ENCODE data around the gene FAM161B. TPM values are rescaled to one million over a fixed set of nuclear protein-coding genes. Genes with fewer than 3 reads are reported as not detected.

The FAM161B gene
- 2.3 and 2.7 TPM in 2 replicates for total RNA-seq

GRCh38 chr14:73949752-73950734, at the start of gene FAM161B, which contains the start of gene COQ6:
Gene FAM161B (minus strand): TSS chr14:73950094. CDS start chr14:73950026, 68 bp downstream.
Gene COQ6 (plus strand): TSS chr14:73950302. CDS start chr14:73950333, 31 bp downstream.

GRCh38 chr14:73886449-73887317, 63.2 kb downstream of the FAM161B start, which contains the start of gene ZNF410:
Gene ZNF410 (plus strand): TSS chr14:73886859. CDS start chr14:73892176, 5,317 bp downstream.

Other genes starting within 250 kb of the FAM161B start
- 15.1 and 18.9 TPM in 2 replicates for gene PNMA1, start 235.7 kb downstream of the FAM161B start, total RNA-seq
- 1.6 and 2.0 TPM in 2 replicates for gene PTGR2, start 98.3 kb downstream of the FAM161B start, total RNA-seq
- 50.7 and 55.6 TPM in 2 replicates for gene ZNF410, start 63.2 kb downstream of the FAM161B start, total RNA-seq
- 16.4 and 16.5 TPM in 2 replicates for gene COQ6, start 208 bp upstream of the FAM161B start, total RNA-seq
- gene ENTPD5, start 69.2 kb upstream of the FAM161B start, total RNA-seq, result 8.0 and 8.8 TPM in 2 replicates
- gene BBOF1, start 69.3 kb upstream of the FAM161B start, total RNA-seq, result 0.98 and 1.3 TPM in 2 replicates
- 25.8 and 28.8 TPM in 2 replicates for gene ALDH6A1, start 134.4 kb upstream of the FAM161B start, total RNA-seq
- 7.8 and 8.3 TPM in 2 replicates for gene LIN52, start 134.9 kb upstream of the FAM161B start, total RNA-seq

All from dermis lymphatic vessel endothelial cell (primary cell).